Panc1 (cell line): Measurements from ENCODE around the gene PLA2G5. TPM values are rescaled to one million over a fixed set of nuclear protein-coding genes. Genes with fewer than 3 reads are reported as not detected.

Source experiments
- ATAC-seq: fragments of 200-7000 bp; cut with Tn5 transposase; 2 replicates; pipeline ENCODE4 v1.9.1; 2020; ENCODE audit warnings: mild to moderate bottlenecking, moderate library complexity
- BruUV-seq: library from RNA; stranded (reverse); fragments of 400-500 nt; replicated peaks from 2 replicates; lab custom pipeline; 2021; lab: Mats Ljungman, UMichigan
- CTCF ChIA-PET: fragments of 300-600 bp; sonication (Branson Sonifier 250); formaldehyde crosslinking; loops from one replicate; lab custom pipeline; 2022; ENCODE audit warnings: antibody characterized with exemption; lab: Charles Lee
- POLR2A ChIA-PET: fragments of 300-600 bp; sonication (Branson Sonifier 250); formaldehyde crosslinking; loops from one replicate; lab custom pipeline; 2022; ENCODE audit warnings: antibody characterized with exemption; lab: Charles Lee
- DNase-seq: peaks from one replicate; pipeline ENCODE4 v3.0.0-alpha.2; 2010; ENCODE audit warnings: low read depth, low spot score
- H3K27ac ChIP-seq: 2 replicates; pipeline ENCODE4 v1.5.1; 2011; ENCODE audit warnings: mild to moderate bottlenecking, low read length, inconsistent platforms
- H3K27me3 ChIP-seq: fragments of 200-500 bp; sonication (Bioruptor generic); 2 replicates; pipeline ENCODE4 v1.6.0; 2014; ENCODE audit warnings: low read length, inconsistent platforms; ENCODE audit not compliant: control insufficient read depth, insufficient read depth
- H3K36me3 ChIP-seq: fragments of 200-500 bp; sonication (Bioruptor generic); 2 replicates; pipeline ENCODE4 v1.5.1; 2014; ENCODE audit warnings: inconsistent platforms, mild to moderate bottlenecking, low read length, moderate library complexity; ENCODE audit not compliant: control insufficient read depth, insufficient read depth
- H3K4me1 ChIP-seq: 2 replicates; pipeline ENCODE4 v1.5.1; 2011; ENCODE audit warnings: inconsistent platforms, mild to moderate bottlenecking, low read length, moderate library complexity; ENCODE audit not compliant: control insufficient read depth, insufficient read depth
- H3K4me3 ChIP-seq, 2 experiments: 2 replicates each; pipeline ENCODE4 v1.5.1; 2011 to 2012; ENCODE audit warnings: low read depth in 2 of 2, low read length in 2 of 2, mild to moderate bottlenecking in 2 of 2, inconsistent platforms in 1 of 2, moderate library complexity in 1 of 2
- H3K9me3 ChIP-seq: fragments of 200-500 bp; sonication (Bioruptor generic); 2 replicates; pipeline ENCODE4 v1.5.1; 2014; ENCODE audit warnings: low read depth, mild to moderate bottlenecking, inconsistent platforms, low read length, moderate library complexity; ENCODE audit not compliant: control insufficient read depth, insufficient read depth
- CTCF ChIP-seq: fragments of 450-650 bp; IDR thresholded peaks from 2 replicates; pipeline ENCODE4 v1.5.1; 2017; ENCODE audit warnings: mild to moderate bottlenecking
- POLR2AphosphoS5 ChIP-seq: IDR thresholded peaks from 2 replicates; pipeline ENCODE4 v1.6.1; 2012; ENCODE audit warnings: mild to moderate bottlenecking, low read depth, low read length, moderate library complexity
- REST ChIP-seq, 2 experiments: IDR thresholded peaks; 2 replicates each; pipeline ENCODE4 v1.6.1; 2011 to 2012; ENCODE audit warnings: low read depth in 2 of 2, control low read depth in 1 of 2, low read length in 1 of 2, mild to moderate bottlenecking in 1 of 2, moderate library complexity in 1 of 2; ENCODE audit not compliant: insufficient read depth in 1 of 2
- SIN3A ChIP-seq: IDR thresholded peaks from 2 replicates; pipeline ENCODE4 v1.6.1; 2012; ENCODE audit warnings: low read depth, mild to moderate bottlenecking, low read length, moderate library complexity, borderline replicate concordance; ENCODE audit not compliant: insufficient read depth
- TCF7L2 ChIP-seq: IDR thresholded peaks from 2 replicates; pipeline ENCODE4 v1.6.1; 2011; ENCODE audit warnings: mild to moderate bottlenecking, low read depth, low read length, inconsistent platforms
- in situ Hi-C: cut with HindIII; loops from 2 replicates; pipeline ENCODE4 v1.10.0; 2016; ENCODE audit warnings: low sequenced_read_pairs, low pct_unique_long_range_greater_than_20kb
- intact Hi-C: fragments of 100-400 bp; cut with micrococcal nuclease; formaldehyde crosslinking; loops from one replicate; pipeline ENCODE4 v1.10.0; 2022; ENCODE audit not compliant: unreplicated experiment
- total RNA-seq: library from RNA; stranded (reverse); gene quantifications from one replicate; pipeline ENCODE4 v1.2.1, GENCODE V29; 2021; ENCODE audit not compliant: unreplicated experiment

Gene PLA2G5
- total RNA-seq, 1 experiment from 2014 or later, result not detected

GRCh38 chr1:20073256-20073655 is 3.3 kb downstream of the PLA2G5 start:
- ChIA-PET CTCF (no interaction called here), POLR2A (no interaction called here)
- DNase-seq (no peak), ATAC-seq (no peak)
- Histone ChIP-seq H3K4me3 (no peak overlapping the region), H3K4me1 (no peaks in the 10 kb centered on the region), H3K9me3 (no peaks in the 10 kb centered on the region), H3K27ac (no peak overlapping the region), H3K27me3 (no peaks in the 10 kb centered on the region), H3K36me3 (no peaks in the 10 kb centered on the region)
- no peak for TF ChIP-seq CTCF
- no peak for TF ChIP-seq POLR2AphosphoS5
- no peak for TF ChIP-seq SIN3A
- no peak for TF ChIP-seq REST (IDR thresholded peaks at IDR 0.05; ENCODE audit: insufficient read depth in 1 of 2, low read depth in 2 of 2, low read length in 1 of 2)
- no TSS peak for BruUV-seq
- intact Hi-C loops, result no loop called here
- in situ Hi-C loops, result no loop called here

GRCh38 chr1:20074055-20074724 is 4.2 kb downstream of the PLA2G5 start:
- TF ChIP-seq POLR2AphosphoS5 (no peak), REST (IDR thresholded peaks at IDR 0.05; ENCODE audit: insufficient read depth in 1 of 2, low read depth in 2 of 2, low read length in 1 of 2) (no peak), CTCF (no peak), TCF7L2 (no peak), SIN3A (no peak)
- intact Hi-C loops (no loop called here), in situ Hi-C loops (no loop called here)
- DNase-seq (no peak), ATAC-seq (no peak)
- Histone ChIP-seq H3K4me1 (no peaks in the 10 kb centered on the region), H3K9me3 (no peaks in the 10 kb centered on the region), H3K4me3 (no peak overlapping the region), H3K27ac (no peak overlapping the region), H3K27me3 (no peaks in the 10 kb centered on the region), H3K36me3 (no peaks in the 10 kb centered on the region)
- no TSS peak for BruUV-seq
- ChIA-PET POLR2A (no interaction called here), CTCF (interaction anchor here (1.1 kb wide), 1 partner anchor 156 kb away, joined by 3 read pairs; no protein-coding TSS in a partner anchor)
